OCI-LY7 (cell line): ENCODE measurements around the gene CDKN2B-AS1. TPM values are rescaled to one million over a fixed set of nuclear protein-coding genes. Genes with fewer than 3 reads are reported as not detected.

ENCODE experiments used
- BruUV-seq: library from RNA; stranded (reverse); fragments of 400-500 nt; replicated peaks from 2 replicates; lab custom pipeline; 2021; lab: Mats Ljungman, UMichigan
- CTCF ChIA-PET: fragments of 300-600 bp; sonication (Branson Sonifier 250); formaldehyde crosslinking; loops from one replicate; lab custom pipeline; 2022; ENCODE audit warnings: antibody characterized with exemption; ENCODE audit not compliant: unreplicated experiment; lab: Charles Lee
- POLR2A ChIA-PET: fragments of 300-600 bp; sonication (Branson Sonifier 250); formaldehyde crosslinking; loops from one replicate; lab custom pipeline; 2022; ENCODE audit warnings: antibody characterized with exemption; lab: Charles Lee
- DNase-seq: peaks from one replicate; pipeline ENCODE4 v3.0.0-alpha.2; 2015; ENCODE audit warnings: low spot score
- H2AFZ ChIP-seq: fragments of 200-600 bp; sonication (generic), shearing (Covaris generic); 2 replicates; pipeline ENCODE4 v1.6.1; 2014; ENCODE audit warnings: mild to moderate bottlenecking, antibody characterized with exemption, low read length, moderate library complexity
- H3K27ac ChIP-seq: fragments of 200-600 bp; sonication (generic); 2 replicates; pipeline ENCODE4 v1.5.1; 2014; ENCODE audit warnings: mixed run types, low read depth, mild to moderate bottlenecking, moderate library complexity, low read length, inconsistent platforms; ENCODE audit not compliant: poor library complexity, severe bottlenecking
- H3K36me3 ChIP-seq: fragments of 200-600 bp; sonication (generic); 2 replicates; pipeline ENCODE4 v1.6.1; 2014; ENCODE audit warnings: mild to moderate bottlenecking, antibody characterized with exemption, low read length, moderate library complexity, mixed read lengths; ENCODE audit not compliant: insufficient read depth
- H3K4me1 ChIP-seq: fragments of 200-600 bp; sonication (generic); 2 replicates; pipeline ENCODE4 v1.5.1; 2014; ENCODE audit warnings: mild to moderate bottlenecking, low read length; ENCODE audit not compliant: insufficient read depth, poor library complexity, severe bottlenecking
- H3K4me2 ChIP-seq: fragments of 200-600 bp; sonication (generic); 2 replicates; pipeline ENCODE4 v1.6.1; 2014; ENCODE audit warnings: mild to moderate bottlenecking, low read length
- H3K4me3 ChIP-seq: fragments of 200-600 bp; sonication (generic); 2 replicates; pipeline ENCODE4 v1.5.1; 2014; ENCODE audit warnings: mild to moderate bottlenecking, low read depth, low read length; ENCODE audit not compliant: poor library complexity, severe bottlenecking
- H3K79me2 ChIP-seq: fragments of 200-600 bp; sonication (generic); 2 replicates; pipeline ENCODE4 v1.6.1; 2016; ENCODE audit warnings: low read depth, mild to moderate bottlenecking, low read length, moderate library complexity, mixed read lengths; ENCODE audit not compliant: insufficient read depth
- H3K9me2 ChIP-seq: fragments of 200-600 bp; sonication (generic); 2 replicates; pipeline ENCODE4 v1.6.1; 2016; ENCODE audit warnings: mild to moderate bottlenecking, low read length, mixed read lengths; ENCODE audit not compliant: insufficient read depth
- H3K9me3 ChIP-seq: fragments of 200-600 bp; sonication (generic); 2 replicates; pipeline ENCODE4 v1.6.1; 2014; ENCODE audit warnings: mild to moderate bottlenecking, mixed run types, low read length, mixed read lengths
- H4K20me1 ChIP-seq: fragments of 200-600 bp; sonication (generic); 2 replicates; pipeline ENCODE4 v1.6.1; 2014; ENCODE audit warnings: mild to moderate bottlenecking, antibody characterized with exemption, low read length, moderate library complexity, mixed read lengths; ENCODE audit not compliant: insufficient read depth
- CTCF ChIP-seq: fragments of 200-600 bp; sonication (generic); conservative IDR thresholded peaks from 2 replicates; pipeline ENCODE4 v1.5.1; 2014; ENCODE audit warnings: mild to moderate bottlenecking, antibody characterized with exemption, low read length, moderate library complexity, mixed read lengths
- EZH2phosphoT487 ChIP-seq: fragments of 200-600 bp; sonication (generic); IDR thresholded peaks from 2 replicates; pipeline ENCODE4 v1.6.1; 2018; ENCODE audit warnings: low read depth, borderline replicate concordance, mild to moderate bottlenecking, mixed run types, antibody characterized with exemption, low read length, moderate library complexity, mixed read lengths
- intact Hi-C: fragments of 100-400 bp; cut with micrococcal nuclease; formaldehyde crosslinking; loops from one replicate; pipeline ENCODE4 v1.10.0; 2022; ENCODE audit not compliant: unreplicated experiment
- total RNA-seq, 2 experiments: library from RNA; depleted of rRNA in 1 of 2; stranded (reverse); fragments of >200 nt in 1 of 2; shearing (Covaris generic) in 1 of 2; gene quantifications; 2 replicates each; pipeline ENCODE4 v1.2.3, GENCODE V29; 2014 to 2022

CDKN2B-AS1 gene
- total RNA-seq, 2 experiments from 2014 or later = 20.4 to 24.3 TPM

GRCh38 chr9:22060831-22061383, 66.3 kb downstream of the CDKN2B-AS1 start:
- BruUV-seq = no TSS peak

GRCh38 chr9:22064957-22065356, 70.4 kb downstream of the CDKN2B-AS1 start:
- no peaks in the 10 kb centered on the region for H3K4me1 ChIP-seq
- no peaks in the 10 kb centered on the region for H3K79me2 ChIP-seq
- no TSS peak for BruUV-seq
- DNase-seq = no peak
- intact Hi-C loops = no loop called here
- no peaks in the 10 kb centered on the region for H3K9me2 ChIP-seq
- H3K36me3 ChIP-seq = no peaks in the 10 kb centered on the region
- H2AFZ ChIP-seq = no peak overlapping the region
- TF ChIP-seq EZH2phosphoT487 (no peak), CTCF (no peak)
- no peak overlapping the region for H3K4me3 ChIP-seq
- no peak overlapping the region for H3K4me2 ChIP-seq
- H4K20me1 ChIP-seq = no peaks in the 10 kb centered on the region
- ChIA-PET POLR2A (interaction anchor here (0.6 kb wide), 1 partner anchor 1242 kb away, joined by 3 read pairs; no protein-coding TSS in a partner anchor), CTCF (interaction anchor here (0.8 kb wide), 1 partner anchor 37 kb away, joined by 3 read pairs; no protein-coding TSS in a partner anchor)
- H3K9me3 ChIP-seq = no peaks in the 10 kb centered on the region
- H3K27ac ChIP-seq = no peak overlapping the region

More at GRCh38 chr9:22060831-22061383, 66.3 kb downstream of the CDKN2B-AS1 start:
- H2AFZ ChIP-seq = no peak overlapping the region
- intact Hi-C loops = no loop called here
- CTCF ChIA-PET = no interaction called here
- no peaks in the 10 kb centered on the region for H3K9me2 ChIP-seq
- H3K79me2 ChIP-seq = no peaks in the 10 kb centered on the region
- no peak for TF ChIP-seq CTCF
- no peak for TF ChIP-seq EZH2phosphoT487
- peaks cover 32% of the 10 kb centered on the region for H3K36me3 ChIP-seq
- POLR2A ChIA-PET = no interaction called here
- no peak overlapping the region for H3K4me3 ChIP-seq
- H4K20me1 ChIP-seq = no peaks in the 10 kb centered on the region
- no peak for DNase-seq
- no peaks in the 10 kb centered on the region for H3K4me1 ChIP-seq
- H3K27ac ChIP-seq = no peak overlapping the region
- H3K9me3 ChIP-seq = no peaks in the 10 kb centered on the region
- H3K4me2 ChIP-seq = no peak overlapping the region
